Keratinocyte (primary cell): Measurements from ENCODE around the gene NAMPT. TPM values are rescaled to one million over a fixed set of nuclear protein-coding genes. Genes with fewer than 3 reads are reported as not detected.
A peak's percentile ranks its signal among the peaks of the same experiment; 100 is the strongest.

Experiments
- DNase-seq: peaks from one replicate; pipeline ENCODE4 v3.0.0-alpha.2; 2011; ENCODE audit warnings: low read depth, missing footprints, low spot score
- FAIRE-seq: peaks from 2 replicates; lab custom pipeline; 2011; peaks lifted over from hg19 to GRCh38; lab: Jason Lieb, UNC
- H2AFZ ChIP-seq: 2 replicates; pipeline ENCODE4 v1.6.0; 2012; ENCODE audit warnings: low read length, control low read depth, inconsistent platforms; ENCODE audit not compliant: control insufficient read depth
- H3K27ac ChIP-seq: 2 replicates; pipeline ENCODE4 v1.5.1; 2011; ENCODE audit warnings: low read length; ENCODE audit not compliant: control insufficient read depth, insufficient read depth
- H3K27me3 ChIP-seq: 3 replicates; pipeline ENCODE4 v1.6.0; 2011; ENCODE audit warnings: low read length; ENCODE audit not compliant: control insufficient read depth, insufficient read depth; ENCODE audit errors: extremely low read depth
- H3K36me3 ChIP-seq, 2 experiments: 2 replicates in 1 of 2; 3 replicates in 1 of 2; pipeline ENCODE4 v1.5.1; 2011; ENCODE audit warnings: low read length in 2 of 2, mild to moderate bottlenecking in 1 of 2; ENCODE audit not compliant: control insufficient read depth in 2 of 2, insufficient read depth in 2 of 2; ENCODE audit errors: extremely low read depth in 1 of 2
- H3K4me1 ChIP-seq: 3 replicates; pipeline ENCODE4 v1.5.1; 2011; ENCODE audit warnings: low read length; ENCODE audit not compliant: control insufficient read depth, insufficient read depth; ENCODE audit errors: extremely low read depth
- H3K4me2 ChIP-seq: 3 replicates; pipeline ENCODE4 v1.6.0; 2011; ENCODE audit warnings: low read depth, low read length; ENCODE audit not compliant: control insufficient read depth, insufficient read depth; ENCODE audit errors: extremely low read depth
- H3K4me3 ChIP-seq, 3 experiments: fragments of 200-600 bp in 1 of 3; sonication (generic) in 1 of 3; 2 replicates in 2 of 3; 3 replicates in 1 of 3; pipeline ENCODE4 v1.5.1; 2011 to 2016; ENCODE audit warnings: low read length in 3 of 3, mild to moderate bottlenecking in 3 of 3, control low read depth in 2 of 3, inconsistent platforms in 1 of 3, low read depth in 1 of 3, mixed read lengths in 1 of 3, mixed run types in 1 of 3, moderate library complexity in 1 of 3; ENCODE audit not compliant: control insufficient read depth in 2 of 3, insufficient read depth in 2 of 3; ENCODE audit errors: extremely low read depth in 1 of 3
- H3K79me2 ChIP-seq: 2 replicates; pipeline ENCODE4 v1.6.0; 2012; ENCODE audit warnings: low read length; ENCODE audit not compliant: control insufficient read depth, insufficient read depth
- H3K9ac ChIP-seq: 3 replicates; pipeline ENCODE4 v1.6.0; 2011; ENCODE audit warnings: low read length; ENCODE audit not compliant: control insufficient read depth, insufficient read depth; ENCODE audit errors: extremely low read depth
- H3K9me1 ChIP-seq: 3 replicates; pipeline ENCODE4 v1.6.0; 2011; ENCODE audit warnings: low read length; ENCODE audit not compliant: control insufficient read depth, insufficient read depth; ENCODE audit errors: extremely low read depth
- H3K9me3 ChIP-seq: 2 replicates; pipeline ENCODE4 v1.5.1; 2012; ENCODE audit warnings: low read depth, low read length; ENCODE audit not compliant: control insufficient read depth
- H4K20me1 ChIP-seq: 3 replicates; pipeline ENCODE4 v1.6.0; 2011; ENCODE audit warnings: low read length; ENCODE audit not compliant: control insufficient read depth, insufficient read depth; ENCODE audit errors: extremely low read depth
- CTCF ChIP-seq, 3 experiments: IDR thresholded peaks in 1 of 3; conservative IDR thresholded peaks in 1 of 3; optimal IDR thresholded peaks in 1 of 3; 2 replicates in 2 of 3; 3 replicates in 1 of 3; pipeline versions ENCODE3 to v1.5.1; 2011; ENCODE audit warnings: low read length in 3 of 3, mild to moderate bottlenecking in 3 of 3, moderate library complexity in 2 of 3, control low read depth in 1 of 3, inconsistent platforms in 1 of 3; ENCODE audit not compliant: insufficient read depth in 2 of 3; ENCODE audit errors: extremely low read depth in 1 of 3
- EZH2 ChIP-seq: IDR thresholded peaks from one replicate; pipeline ENCODE4 v1.6.1; 2012; ENCODE audit warnings: inconsistent platforms, mild to moderate bottlenecking, low read length, moderate library complexity
- dilution Hi-C: fragments of 300-500 bp; cut with MboI; formaldehyde crosslinking; loops from one replicate; pipeline ENCODE4 v1.7.0; 2020; ENCODE audit warnings: low sequenced_read_pairs; ENCODE audit not compliant: extremely low pct_ligation_motif_present
- polyA plus RNA-seq, 5 experiments: library from polyadenylated mRNA; depleted of rRNA in 3 of 5; stranded (reverse) in 3 of 5; stranded (forward) in 1 of 5; unstranded in 1 of 5; fragments of >200 nt; gene quantifications; 1 replicate in 1 of 5; 2 replicates in 3 of 5; 3 replicates in 1 of 5; pipeline versions ENCODE4 v1.2.1 to v1.2.3, GENCODE V29; 2011 to 2012; ENCODE audit warnings: missing spikeins in 2 of 5, low read depth in 1 of 5, low replicate concordance in 1 of 5

Gene NAMPT
- polyA plus RNA-seq, 1 donor (not counting 4 experiments of a cell fraction or from before 2014, with no cell fraction given), result 94.2 TPM

- H2AFZ ChIP-seq, result peak overlapping the region; percentile 96
- DNase-seq (no peak), FAIRE-seq (peak; percentile 44)
- H4K20me1 ChIP-seq, result no peaks in the 10 kb centered on the region
- TF ChIP-seq EZH2 (no peak), CTCF (optimal IDR thresholded peaks at IDR 0.05 in 1 of 3, IDR thresholded peaks at IDR 0.05 in 1 of 3, conservative IDR thresholded peaks at IDR 0.05 in 1 of 3; ENCODE audit: extremely low read depth in 1 of 3, insufficient read depth in 2 of 3, low read length in 3 of 3) (no peak)
- peak overlapping the region; percentile 98 for H3K27ac ChIP-seq
- H3K9ac ChIP-seq, result peak overlapping the region; percentile 97
- no peaks in the 10 kb centered on the region for H3K36me3 ChIP-seq
- H3K79me2 ChIP-seq, result peaks cover 32% of the 10 kb centered on the region
- no peaks in the 10 kb centered on the region for H3K27me3 ChIP-seq
- H3K4me1 ChIP-seq, result peaks cover 17% of the 10 kb centered on the region
- dilution Hi-C loops, result no loop called here
- H3K4me3 ChIP-seq, result peak overlapping the region; percentile 66 to 95 (median 69)
- H3K9me1 ChIP-seq, result peaks cover 3% of the 10 kb centered on the region
- H3K9me3 ChIP-seq, result no peaks in the 10 kb centered on the region
- H3K4me2 ChIP-seq, result peak overlapping the region; percentile 96
Observed at GRCh38 chr7:106285855-106286492, 1.2 kb upstream of the NAMPT start.

- dilution Hi-C loops, result no loop called here
- Histone ChIP-seq H3K27me3 (no peaks in the 10 kb centered on the region), H3K36me3 (no peaks in the 10 kb centered on the region), H2AFZ (peak overlapping the region; percentile 96), H3K4me2 (peak overlapping the region; percentile 96), H3K27ac (peak overlapping the region; percentile 98), H3K4me3 (peak overlapping the region; percentile 69 to 95 (median 70)), H3K4me1 (peaks cover 17% of the 10 kb centered on the region), H3K9me1 (peaks cover 3% of the 10 kb centered on the region), H4K20me1 (peaks cover 3% of the 10 kb centered on the region), H3K79me2 (peaks cover 39% of the 10 kb centered on the region), H3K9me3 (no peaks in the 10 kb centered on the region), H3K9ac (peak overlapping the region; percentile 97)
- TF ChIP-seq CTCF (optimal IDR thresholded peaks at IDR 0.05 in 1 of 3, IDR thresholded peaks at IDR 0.05 in 1 of 3, conservative IDR thresholded peaks at IDR 0.05 in 1 of 3; ENCODE audit: extremely low read depth in 1 of 3, insufficient read depth in 2 of 3, low read length in 3 of 3), result no peak
- no peak for TF ChIP-seq EZH2
- FAIRE-seq (peak; percentile 64), DNase-seq (peak; percentile 84)
Observed at GRCh38 chr7:106285051-106285854, 470 bp upstream of the NAMPT start.
